Naive B cell (primary cell): ENCODE measurements around the gene ZDHHC24. TPM values are rescaled to one million over a fixed set of nuclear protein-coding genes. Genes with fewer than 3 reads are reported as not detected.

ENCODE experiments used
- ATAC-seq, 2 donors: fragments of 150-1000 bp; cut with Tn5 transposase; 2 replicates each; pipeline ENCODE4 v1.10.0; 2021; ENCODE audit warnings: low read depth in 2 of 2, mild to moderate bottlenecking in 2 of 2, moderate library complexity in 2 of 2
- DNase-seq: peaks from one replicate; pipeline ENCODE4 v3.0.0; 2022
- H3K27ac Mint-ChIP-seq, 6 donors: one replicate each; pipeline ENCODE4 v1.8.0; 2020 to 2022; ENCODE audit warnings: mild to moderate bottlenecking in 6 of 6, mixed read lengths in 6 of 6, moderate library complexity in 5 of 6, inconsistent platforms in 2 of 6
- H3K27me3 Mint-ChIP-seq, 3 donors: one replicate each; pipeline ENCODE4 v1.8.0; 2021 to 2022; ENCODE audit warnings: mixed read lengths in 3 of 3, mild to moderate bottlenecking in 1 of 3
- H3K36me3 Mint-ChIP-seq, 2 donors: one replicate each; pipeline ENCODE4 v1.8.0; 2020 to 2022; ENCODE audit warnings: mixed read lengths in 2 of 2, inconsistent platforms in 1 of 2, mild to moderate bottlenecking in 1 of 2
- H3K4me1 Mint-ChIP-seq, 3 donors: one replicate each; pipeline ENCODE4 v1.8.0; 2020 to 2022; ENCODE audit warnings: mixed read lengths in 3 of 3, inconsistent platforms in 1 of 3, mild to moderate bottlenecking in 1 of 3, moderate library complexity in 1 of 3
- H3K4me3 Mint-ChIP-seq, 8 donors: one replicate each; pipeline ENCODE4 v1.8.0; 2020 to 2022; ENCODE audit warnings: mild to moderate bottlenecking in 8 of 8, mixed read lengths in 8 of 8, moderate library complexity in 8 of 8, inconsistent platforms in 2 of 8
- H3K9me3 Mint-ChIP-seq, 7 donors: one replicate each; pipeline ENCODE4 v1.8.0; 2020 to 2022; ENCODE audit warnings: mixed read lengths in 7 of 7, mild to moderate bottlenecking in 5 of 7, inconsistent platforms in 2 of 7, moderate library complexity in 1 of 7
- polyA plus RNA-seq, 6 donors: library from polyadenylated mRNA; unstranded; fragments of 300-500 nt; fragmentation: Illumina TruSeq; gene quantifications; one replicate each; pipeline ENCODE4 v1.2.3, GENCODE V29; 2021; ENCODE audit warnings: low read depth in 6 of 6

The ZDHHC24 gene
- polyA plus RNA-seq, 6 donors from 2014 or later = 12.3 to 19.3 (median 17.0) TPM

- no peak overlapping the region for H3K4me3 Mint-ChIP-seq
- no peaks in the 10 kb centered on the region for H3K27me3 Mint-ChIP-seq
- DNase-seq (no peak), ATAC-seq (no peak)
- H3K27ac Mint-ChIP-seq = no peak overlapping the region
- peaks cover 0 to 12% (median 6%) of the 10 kb centered on the region in 3 donors for H3K4me1 Mint-ChIP-seq
- H3K36me3 Mint-ChIP-seq = peaks cover 0 to 6% of the 10 kb centered on the region in 2 donors
- H3K9me3 Mint-ChIP-seq = no peaks in the 10 kb centered on the region
Measured at GRCh38 chr11:66531841-66532240, 14.0 kb downstream of the ZDHHC24 start.

GRCh38 chr11:66530927-66531709 is 14.7 kb downstream of the ZDHHC24 start:
- no peaks in the 10 kb centered on the region for H3K9me3 Mint-ChIP-seq
- ATAC-seq = no peak
- H3K27me3 Mint-ChIP-seq = no peaks in the 10 kb centered on the region
- H3K4me1 Mint-ChIP-seq = peaks cover 0 to 12% (median 6%) of the 10 kb centered on the region in 3 donors
- peak overlapping the region in 1 of 6 donors; percentile 30 for H3K27ac Mint-ChIP-seq
- H3K4me3 Mint-ChIP-seq = no peak overlapping the region
- peaks cover 0 to 13% of the 10 kb centered on the region in 2 donors for H3K36me3 Mint-ChIP-seq
- no peak for DNase-seq

GRCh38 chr11:66529655-66530054 is 16.2 kb downstream of the ZDHHC24 start:
- Mint-ChIP-seq H3K27ac (no peak overlapping the region), H3K4me3 (no peak overlapping the region), H3K36me3 (peaks cover 0 to 8% of the 10 kb centered on the region in 2 donors), H3K27me3 (no peaks in the 10 kb centered on the region), H3K9me3 (no peaks in the 10 kb centered on the region), H3K4me1 (peaks cover 0 to 12% (median 6%) of the 10 kb centered on the region in 3 donors)
- DNase-seq (no peak), ATAC-seq (no peak)

- Mint-ChIP-seq H3K4me1 (peaks cover 0 to 12% (median 6%) of the 10 kb centered on the region in 3 donors), H3K4me3 (no peak overlapping the region), H3K9me3 (no peaks in the 10 kb centered on the region), H3K27me3 (no peaks in the 10 kb centered on the region), H3K36me3 (peaks cover 0 to 8% of the 10 kb centered on the region in 2 donors), H3K27ac (peak overlapping the region in 1 of 6 donors; percentile 57)
- ATAC-seq = no peak
- DNase-seq = no peak
Measured at GRCh38 chr11:66529069-66529468, 16.8 kb downstream of the ZDHHC24 start.

GRCh38 chr11:66524304-66525040 is 21.4 kb downstream of the ZDHHC24 start:
- Mint-ChIP-seq H3K27ac (no peak overlapping the region), H3K4me3 (no peak overlapping the region), H3K4me1 (peaks cover 0 to 4% (median 2%) of the 10 kb centered on the region in 3 donors), H3K27me3 (no peaks in the 10 kb centered on the region), H3K9me3 (no peaks in the 10 kb centered on the region), H3K36me3 (peaks cover 10 to 22% of the 10 kb centered on the region in 2 donors)
- no peak for DNase-seq
- ATAC-seq = no peak

GRCh38 chr11:66523611-66524010 is 22.2 kb downstream of the ZDHHC24 start:
- no peaks in the 10 kb centered on the region for H3K27me3 Mint-ChIP-seq

GRCh38 chr11:66510990-66511339 is 34.9 kb downstream of the ZDHHC24 start:
- no peak for DNase-seq
- Mint-ChIP-seq H3K27me3 (no peaks in the 10 kb centered on the region), H3K9me3 (no peaks in the 10 kb centered on the region), H3K4me1 (peaks cover 7 to 20% (median 15%) of the 10 kb centered on the region in 3 donors), H3K4me3 (peak overlapping the region; percentile 86 to 94 (median 90)), H3K27ac (peak overlapping the region in 4 of 6 donors; percentile 56 to 90 (median 72)), H3K36me3 (no peaks in the 10 kb centered on the region)
- no peak for ATAC-seq

More at GRCh38 chr11:66523611-66524010, 22.2 kb downstream of the ZDHHC24 start:
- ATAC-seq (no peak), DNase-seq (no peak)
- no peaks in the 10 kb centered on the region for H3K9me3 Mint-ChIP-seq
- no peak overlapping the region for H3K4me3 Mint-ChIP-seq
- H3K27ac Mint-ChIP-seq = no peak overlapping the region
- no peaks in the 10 kb centered on the region for H3K4me1 Mint-ChIP-seq
- peaks cover 13 to 22% of the 10 kb centered on the region in 2 donors for H3K36me3 Mint-ChIP-seq

GRCh38 chr11:66510271-66510989 is 35.4 kb downstream of the ZDHHC24 start, which contains the start of gene BBS1:
TSS of gene BBS1 (plus strand) at chr11:66510635. CDS start at chr11:66510660, 25 bp downstream.
- no peaks in the 10 kb centered on the region for H3K27me3 Mint-ChIP-seq

GRCh38 chr11:66509131-66509561 is 36.7 kb downstream of the ZDHHC24 start:
- no peak for DNase-seq

More at GRCh38 chr11:66510271-66510989, 35.4 kb downstream of the ZDHHC24 start, which contains the start of gene BBS1:
- H3K4me3 Mint-ChIP-seq = peak within 1 kb of the TSS; percentile 86 to 94 (median 90)
- H3K27ac Mint-ChIP-seq = peak within 1 kb of the TSS in 5 of 6 donors; percentile 54 to 90 (median 67)
- H3K9me3 Mint-ChIP-seq = no peaks in the 10 kb centered on the region
- peaks cover 7 to 20% (median 15%) of the 10 kb centered on the region in 3 donors for H3K4me1 Mint-ChIP-seq
- H3K36me3 Mint-ChIP-seq = no peaks in the 10 kb centered on the region
- peak; percentile 70 for DNase-seq
- ATAC-seq = peak; percentile 97 to 99

GRCh38 chr11:66505276-66505816 is 40.5 kb downstream of the ZDHHC24 start:
- peaks cover 3 to 5% (median 3%) of the 10 kb centered on the region in 3 donors for H3K4me1 Mint-ChIP-seq
- no peaks in the 10 kb centered on the region for H3K9me3 Mint-ChIP-seq
- H3K27me3 Mint-ChIP-seq = no peaks in the 10 kb centered on the region
- no peaks in the 10 kb centered on the region for H3K36me3 Mint-ChIP-seq
- H3K4me3 Mint-ChIP-seq = no peak overlapping the region
- no peak overlapping the region for H3K27ac Mint-ChIP-seq
- no peak for ATAC-seq
- no peak for DNase-seq

More at GRCh38 chr11:66509131-66509561, 36.7 kb downstream of the ZDHHC24 start:
- Mint-ChIP-seq H3K27ac (peak overlapping the region in 1 of 6 donors; percentile 67), H3K4me1 (peaks cover 7 to 20% (median 15%) of the 10 kb centered on the region in 3 donors), H3K9me3 (no peaks in the 10 kb centered on the region), H3K4me3 (peak overlapping the region in 2 of 8 donors; percentile 24 to 72), H3K27me3 (no peaks in the 10 kb centered on the region), H3K36me3 (no peaks in the 10 kb centered on the region)
- no peak for ATAC-seq

GRCh38 chr11:66498506-66498905 is 47.3 kb downstream of the ZDHHC24 start:
- no peaks in the 10 kb centered on the region for H3K36me3 Mint-ChIP-seq
- no peaks in the 10 kb centered on the region for H3K27me3 Mint-ChIP-seq
- DNase-seq (no peak), ATAC-seq (no peak)
- H3K27ac Mint-ChIP-seq = no peak overlapping the region
- H3K4me1 Mint-ChIP-seq = peaks cover 0 to 2% (median 0%) of the 10 kb centered on the region in 3 donors
- H3K9me3 Mint-ChIP-seq = no peaks in the 10 kb centered on the region
- H3K4me3 Mint-ChIP-seq = no peak overlapping the region

- ATAC-seq (no peak), DNase-seq (no peak)
- no peak overlapping the region for H3K27ac Mint-ChIP-seq
- H3K27me3 Mint-ChIP-seq = no peaks in the 10 kb centered on the region
- no peaks in the 10 kb centered on the region for H3K9me3 Mint-ChIP-seq
- peaks cover 0 to 2% (median 0%) of the 10 kb centered on the region in 3 donors for H3K4me1 Mint-ChIP-seq
- peaks cover 5 to 8% of the 10 kb centered on the region in 2 donors for H3K36me3 Mint-ChIP-seq
- H3K4me3 Mint-ChIP-seq = no peak overlapping the region
Measured at GRCh38 chr11:66497206-66497605, 48.6 kb downstream of the ZDHHC24 start.

GRCh38 chr11:66495401-66495854 is 50.4 kb downstream of the ZDHHC24 start:
- Mint-ChIP-seq H3K36me3 (peaks cover 5 to 8% of the 10 kb centered on the region in 2 donors), H3K4me1 (no peaks in the 10 kb centered on the region), H3K9me3 (no peaks in the 10 kb centered on the region), H3K27ac (peak overlapping the region in 1 of 6 donors; percentile 53), H3K27me3 (no peaks in the 10 kb centered on the region), H3K4me3 (no peak overlapping the region)
- DNase-seq (no peak), ATAC-seq (no peak)
